ENCODE measurements around the gene ZNF507.
A peak's percentile ranks its signal among the peaks of the same experiment; 100 is the strongest.

The ZNF507 gene

DNA sequence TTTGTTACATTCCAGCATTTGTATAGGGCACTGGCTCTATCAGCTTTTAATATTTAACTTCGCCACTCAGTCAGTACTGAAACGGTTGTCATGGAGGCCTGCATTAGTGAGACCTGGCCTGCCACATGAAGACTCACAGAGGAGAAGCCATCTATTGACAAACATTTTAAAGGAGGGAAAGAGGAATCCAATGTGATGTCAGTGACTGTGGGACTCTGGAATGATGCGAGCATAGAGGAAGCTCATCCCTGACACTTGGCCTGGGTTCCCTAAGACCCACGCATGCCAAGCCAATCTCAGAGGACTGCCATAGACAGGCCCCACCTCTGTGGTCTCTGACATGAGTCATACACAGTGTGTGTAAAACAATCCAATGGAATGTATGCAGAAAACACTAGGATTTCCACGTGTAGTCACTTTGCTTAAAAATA lies 52.3 kb downstream of the ZNF507 start:
- no peak for TF ChIP-seq CTCF (IDR thresholded peaks at IDR 0.05; ENCODE audit: control insufficient read depth, extremely low read depth, insufficient read depth)
- no peak for DNase-seq (ENCODE audit: low read depth)
- H3K4me3 ChIP-seq (ENCODE audit: low read depth, low read length), result no peak overlapping the region

- no peak overlapping the region for H3K4me3 ChIP-seq (ENCODE audit: low read depth, low read length)
- TF ChIP-seq CTCF (IDR thresholded peaks at IDR 0.05; ENCODE audit: control insufficient read depth, extremely low read depth, insufficient read depth), result no peak
- DNase-seq (ENCODE audit: low read depth), result no peak
These were observed 56.6 kb downstream of the ZNF507 start for GRCh38 chr19:32401992-32402391.

GRCh38 chr19:32403291-32403995 lies 58.0 kb downstream of the ZNF507 start:
- H3K4me3 ChIP-seq (ENCODE audit: low read depth, low read length), result no peak overlapping the region
- no peak for DNase-seq (ENCODE audit: low read depth)
- no peak for TF ChIP-seq CTCF (IDR thresholded peaks at IDR 0.05; ENCODE audit: control insufficient read depth, extremely low read depth, insufficient read depth)

DNA sequence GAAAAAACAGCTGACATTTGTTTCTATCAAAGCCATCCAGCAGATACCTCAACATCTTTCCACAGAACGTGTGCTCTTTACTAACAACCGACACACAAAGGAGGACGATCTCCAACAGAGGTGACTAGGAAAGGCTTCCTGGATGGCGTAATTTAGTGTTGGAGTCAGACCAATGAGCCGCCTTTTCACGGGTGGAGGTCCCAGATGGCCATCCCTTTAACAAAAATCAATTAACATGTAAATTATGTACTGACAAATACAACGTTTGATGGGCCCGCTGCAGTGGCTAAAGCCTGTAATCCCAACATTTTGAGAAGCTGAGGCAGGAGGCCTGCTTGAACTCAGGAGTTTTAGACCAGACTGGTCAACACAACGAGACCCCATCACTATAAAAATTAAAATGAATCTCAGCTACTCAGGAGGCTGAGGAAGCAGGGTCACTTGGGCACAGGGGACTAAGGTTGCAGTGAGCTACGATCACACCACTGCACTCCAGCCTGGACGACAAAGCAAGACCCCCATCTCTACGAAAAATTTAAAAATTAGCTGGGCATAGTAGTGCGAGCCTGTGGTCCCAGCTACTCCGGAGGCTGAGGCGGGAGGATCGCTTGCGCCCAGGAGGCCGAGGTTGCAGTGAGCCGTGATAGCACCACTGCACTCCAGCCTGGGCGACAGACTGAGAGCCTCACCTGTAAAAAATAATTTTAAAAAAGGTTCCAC lies 59.0 kb downstream of the ZNF507 start:
- no peak for DNase-seq (ENCODE audit: low read depth)
- no peak for TF ChIP-seq CTCF (IDR thresholded peaks at IDR 0.05; ENCODE audit: control insufficient read depth, extremely low read depth, insufficient read depth)
- peak overlapping the region; percentile 84 for H3K4me3 ChIP-seq (ENCODE audit: low read depth, low read length)

DNA sequence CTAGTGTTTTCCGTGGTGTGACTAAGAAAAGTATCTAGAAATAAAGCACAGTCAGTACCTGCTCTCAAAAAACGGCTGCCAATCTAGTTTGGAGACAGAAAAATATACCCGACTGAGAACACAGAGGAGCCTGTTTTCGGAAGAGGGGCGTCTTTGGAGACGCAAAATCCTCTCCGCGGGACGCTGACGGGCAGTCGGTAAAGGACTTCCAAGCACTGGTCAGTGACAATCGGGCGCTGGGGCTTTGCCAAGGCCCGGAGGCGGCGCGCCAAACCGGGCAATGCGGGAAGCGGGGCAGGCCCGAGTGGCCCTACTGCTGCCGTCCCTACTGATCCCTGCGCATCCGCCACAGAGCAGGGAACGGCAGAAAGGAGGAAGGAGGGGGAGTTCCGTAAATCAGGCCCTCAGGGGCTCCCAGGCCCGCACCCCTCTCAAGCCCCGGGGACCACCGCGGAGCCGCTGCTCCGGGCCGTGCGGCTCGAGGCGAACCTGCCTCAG lies 59.6 kb downstream of the ZNF507 start:
- DNase-seq (ENCODE audit: low read depth), result no peak
- TF ChIP-seq CTCF (IDR thresholded peaks at IDR 0.05; ENCODE audit: control insufficient read depth, extremely low read depth, insufficient read depth), result no peak

DNA sequence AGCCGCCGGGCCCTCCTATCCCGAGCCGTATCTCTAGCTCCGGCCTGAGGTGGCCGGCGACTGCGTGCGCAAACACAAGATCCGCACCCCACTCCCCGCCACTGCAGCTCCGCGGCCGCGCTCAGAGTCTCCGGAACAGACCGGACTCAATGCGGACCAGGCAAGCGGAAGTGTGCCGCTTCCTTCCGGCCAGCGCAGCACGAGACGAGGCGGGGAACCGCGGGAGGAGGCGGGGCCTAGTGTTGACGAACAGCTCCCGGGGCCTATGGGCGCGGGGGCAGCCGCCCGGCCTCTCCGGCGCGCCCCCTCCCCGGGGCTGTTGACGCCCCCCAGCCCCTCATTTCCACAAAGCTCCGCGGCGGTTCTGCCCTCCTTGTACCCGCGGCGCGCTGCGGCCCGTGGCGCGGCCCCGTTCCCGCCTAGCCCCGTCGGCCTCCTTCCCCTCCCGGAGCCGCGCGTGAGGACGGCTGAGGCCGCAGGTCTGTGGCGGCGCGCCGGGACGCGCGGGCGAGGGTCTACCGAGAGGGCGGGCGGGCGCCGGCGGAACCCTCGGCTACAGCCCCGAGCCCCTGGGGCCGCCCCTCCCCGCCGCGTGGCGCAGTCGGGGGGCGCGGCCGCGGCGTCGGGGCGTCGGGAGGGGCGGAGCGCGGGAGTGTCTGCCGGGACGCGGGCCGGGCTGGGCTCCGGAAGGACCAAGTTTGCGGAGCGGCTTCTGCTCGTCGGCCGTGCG lies 60.2 kb downstream of the ZNF507 start, which contains the start of gene DPY19L3:
TSS of gene DPY19L3 (plus strand) at position 340 of the 730 bp plus-strand sequence. CDS start 2,484 bp downstream, outside the sequence.
- no peak for TF ChIP-seq CTCF (IDR thresholded peaks at IDR 0.05; ENCODE audit: control insufficient read depth, extremely low read depth, insufficient read depth)
- DNase-seq (ENCODE audit: low read depth), result peak; percentile 82
- peak within 1 kb of the TSS; percentile 84 for H3K4me3 ChIP-seq (ENCODE audit: low read depth, low read length)

More for the DNA sequence above, 59.6 kb downstream of the ZNF507 start:
- H3K4me3 ChIP-seq (ENCODE audit: low read depth, low read length), result peak overlapping the region; percentile 84

All from LNCaP clone FGC (cell line).